ENCODE data around the gene LHX4. TPM values are rescaled to one million over a fixed set of nuclear protein-coding genes. Genes with fewer than 3 reads are reported as not detected.

Gene LHX4
- total RNA-seq, 1 donor from 2014 or later, result 0.36 TPM

DNA sequence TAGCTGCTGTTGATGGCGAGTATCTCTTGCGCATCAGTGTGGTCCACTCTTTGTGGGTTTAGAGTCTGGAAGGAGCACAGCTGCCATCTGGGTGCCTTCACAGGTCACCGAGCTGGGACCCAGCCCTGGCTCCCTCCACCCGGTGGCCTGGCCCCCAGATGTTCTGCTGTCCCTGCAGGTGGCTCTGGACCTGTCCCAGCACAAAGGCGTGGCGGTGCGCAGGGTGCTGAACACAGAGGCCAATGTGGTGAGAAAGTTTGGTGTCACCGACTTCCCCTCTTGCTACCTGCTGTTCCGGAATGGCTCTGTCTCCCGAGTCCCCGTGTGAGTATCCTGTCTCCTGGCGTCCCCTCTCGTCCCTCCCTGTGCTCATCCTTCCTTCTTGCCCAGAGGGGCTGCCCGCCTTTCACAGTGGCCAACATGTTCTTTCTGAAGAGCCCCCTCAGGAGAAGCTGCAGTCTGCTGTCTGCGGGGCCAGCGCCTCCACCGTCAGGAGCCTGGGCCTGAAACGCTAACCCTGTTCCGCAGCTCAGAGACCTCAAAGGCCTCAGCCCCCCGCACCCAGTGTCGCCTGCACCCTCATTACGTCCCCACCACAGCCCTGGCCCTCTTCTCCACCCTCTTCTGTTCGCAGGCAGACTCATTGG is 47.9 kb upstream of the LHX4 start:
- Mint-ChIP-seq H3K4me1 (ENCODE audit: low read depth, unreplicated experiment) (no peaks in the 10 kb centered on the region), H3K4me3 (ENCODE audit: unreplicated experiment) (no peak overlapping the region), H3K27ac (ENCODE audit: unreplicated experiment) (no peak overlapping the region), H3K36me3 (ENCODE audit: low read depth, unreplicated experiment) (peaks cover 17% of the 10 kb centered on the region), H3K9me3 (ENCODE audit: unreplicated experiment) (no peaks in the 10 kb centered on the region), H3K27me3 (ENCODE audit: low read depth, unreplicated experiment) (no peaks in the 10 kb centered on the region)
- Histone ChIP-seq H3K9me3 (ENCODE audit: insufficient read depth, low read depth, low read length) (no peaks in the 10 kb centered on the region), H3K27ac (ENCODE audit: low read depth, low read length) (no peak overlapping the region), H3K9ac (ENCODE audit: low read length) (no peak overlapping the region), H3K4me1 (ENCODE audit: insufficient read depth, low read length) (no peaks in the 10 kb centered on the region), H3K27me3 (ENCODE audit: insufficient read depth, low read length) (no peaks in the 10 kb centered on the region), H3K79me2 (ENCODE audit: insufficient read depth, low read length) (no peaks in the 10 kb centered on the region), H3K36me3 (ENCODE audit: insufficient read depth, low read length) (peaks cover 14% of the 10 kb centered on the region), H4K20me1 (ENCODE audit: insufficient read depth, low read length) (peaks cover 10% of the 10 kb centered on the region), H3K4me2 (ENCODE audit: low read length) (no peak overlapping the region), H2AFZ (ENCODE audit: low read depth, low read length) (no peak overlapping the region), H3K4me3 (ENCODE audit: insufficient read depth, low read depth, low read length) (no peak overlapping the region)
- TF ChIP-seq, protein P1, sequence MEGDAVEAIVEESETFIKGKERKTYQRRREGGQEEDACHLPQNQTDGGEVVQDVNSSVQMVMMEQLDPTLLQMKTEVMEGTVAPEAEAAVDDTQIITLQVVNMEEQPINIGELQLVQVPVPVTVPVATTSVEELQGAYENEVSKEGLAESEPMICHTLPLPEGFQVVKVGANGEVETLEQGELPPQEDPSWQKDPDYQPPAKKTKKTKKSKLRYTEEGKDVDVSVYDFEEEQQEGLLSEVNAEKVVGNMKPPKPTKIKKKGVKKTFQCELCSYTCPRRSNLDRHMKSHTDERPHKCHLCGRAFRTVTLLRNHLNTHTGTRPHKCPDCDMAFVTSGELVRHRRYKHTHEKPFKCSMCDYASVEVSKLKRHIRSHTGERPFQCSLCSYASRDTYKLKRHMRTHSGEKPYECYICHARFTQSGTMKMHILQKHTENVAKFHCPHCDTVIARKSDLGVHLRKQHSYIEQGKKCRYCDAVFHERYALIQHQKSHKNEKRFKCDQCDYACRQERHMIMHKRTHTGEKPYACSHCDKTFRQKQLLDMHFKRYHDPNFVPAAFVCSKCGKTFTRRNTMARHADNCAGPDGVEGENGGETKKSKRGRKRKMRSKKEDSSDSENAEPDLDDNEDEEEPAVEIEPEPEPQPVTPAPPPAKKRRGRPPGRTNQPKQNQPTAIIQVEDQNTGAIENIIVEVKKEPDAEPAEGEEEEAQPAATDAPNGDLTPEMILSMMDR (IDR thresholded peaks at IDR 0.05; ENCODE audit: insufficient read depth, low read depth, low read length), result no peak
- no peak for TF ChIP-seq EZH2 (IDR thresholded peaks at IDR 0.05; ENCODE audit: insufficient read depth, low read length)
- FAIRE-seq (no peak), DNase-seq (ENCODE audit: low read depth) (no peak)

DNA sequence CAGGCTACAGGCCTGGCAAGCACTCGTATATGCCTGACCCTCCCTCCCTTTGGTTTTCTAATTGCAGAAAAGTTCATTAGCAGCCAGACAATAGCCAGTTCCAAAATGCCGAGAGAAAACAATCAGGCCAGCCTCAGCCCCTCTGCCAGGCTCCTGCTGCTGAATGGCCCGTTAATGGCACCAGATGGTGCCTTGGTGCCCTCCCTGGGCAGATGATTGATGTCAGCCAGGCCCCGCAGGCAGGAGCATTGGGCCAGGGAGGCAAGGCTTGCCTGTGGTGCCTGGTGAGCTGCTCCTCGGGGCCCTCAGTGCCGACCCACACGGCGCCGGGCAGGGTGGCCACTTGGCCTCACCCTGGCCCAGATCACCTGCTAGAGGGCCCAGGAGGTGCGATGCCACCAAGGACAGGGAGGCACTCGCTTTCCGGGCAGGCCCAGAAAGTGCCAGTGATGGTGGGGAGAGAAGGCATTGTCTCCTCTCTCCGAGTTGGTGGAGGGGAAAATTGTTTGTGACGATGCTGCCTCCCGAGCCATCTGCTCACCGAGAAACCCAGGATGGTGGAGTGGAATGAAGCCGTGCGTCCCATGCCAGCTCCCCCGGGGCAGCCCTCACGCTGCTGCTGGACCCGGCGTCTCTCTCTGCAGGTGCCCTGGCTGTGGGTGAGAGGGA is 47.3 kb upstream of the LHX4 start:
- TF ChIP-seq, protein P1 (IDR thresholded peaks at IDR 0.05; ENCODE audit: insufficient read depth, low read depth, low read length), result no peak
- TF ChIP-seq EZH2 (IDR thresholded peaks at IDR 0.05; ENCODE audit: insufficient read depth, low read length), result no peak
- Histone ChIP-seq H3K79me2 (ENCODE audit: insufficient read depth, low read length) (no peaks in the 10 kb centered on the region), H3K9me3 (ENCODE audit: insufficient read depth, low read depth, low read length) (no peaks in the 10 kb centered on the region), H3K27ac (ENCODE audit: low read depth, low read length) (no peak overlapping the region), H3K9ac (ENCODE audit: low read length) (no peak overlapping the region), H3K4me1 (ENCODE audit: insufficient read depth, low read length) (no peaks in the 10 kb centered on the region), H3K27me3 (ENCODE audit: insufficient read depth, low read length) (no peaks in the 10 kb centered on the region), H2AFZ (ENCODE audit: low read depth, low read length) (no peak overlapping the region), H3K36me3 (ENCODE audit: insufficient read depth, low read length) (peaks cover 14% of the 10 kb centered on the region), H3K4me2 (ENCODE audit: low read length) (no peak overlapping the region), H3K4me3 (ENCODE audit: insufficient read depth, low read depth, low read length) (no peak overlapping the region), H4K20me1 (ENCODE audit: insufficient read depth, low read length) (peaks cover 12% of the 10 kb centered on the region)
- no peaks in the 10 kb centered on the region for H3K9me3 Mint-ChIP-seq (ENCODE audit: unreplicated experiment)
- DNase-seq (ENCODE audit: low read depth) (no peak), FAIRE-seq (no peak)
- no peak overlapping the region for H3K4me3 Mint-ChIP-seq (ENCODE audit: unreplicated experiment)
- H3K27me3 Mint-ChIP-seq (ENCODE audit: low read depth, unreplicated experiment), result no peaks in the 10 kb centered on the region
- peaks cover 17% of the 10 kb centered on the region for H3K36me3 Mint-ChIP-seq (ENCODE audit: low read depth, unreplicated experiment)
- no peak overlapping the region for H3K27ac Mint-ChIP-seq (ENCODE audit: unreplicated experiment)
- H3K4me1 Mint-ChIP-seq (ENCODE audit: low read depth, unreplicated experiment), result no peaks in the 10 kb centered on the region

DNA sequence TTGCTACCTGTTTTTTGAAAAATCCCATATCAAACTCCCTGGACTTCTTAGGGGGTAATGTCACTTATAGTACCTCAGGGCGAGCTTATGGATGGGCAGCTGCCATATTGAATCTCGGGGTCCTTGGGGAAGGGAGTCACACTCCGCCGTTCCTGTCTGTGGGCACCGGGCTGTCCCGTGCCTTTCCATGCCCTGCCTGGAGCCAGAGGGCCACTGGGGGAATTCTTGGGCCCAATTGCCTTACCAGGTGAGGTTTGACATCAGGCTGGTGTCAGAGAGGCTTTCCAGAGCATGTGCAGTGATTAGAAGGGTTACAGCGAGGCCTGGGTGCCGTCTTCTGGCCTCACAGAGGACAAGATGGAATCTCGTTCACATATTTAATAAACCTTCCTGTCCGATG is 46.6 kb upstream of the LHX4 start:
- Histone ChIP-seq H3K79me2 (ENCODE audit: insufficient read depth, low read length) (no peaks in the 10 kb centered on the region), H3K4me2 (ENCODE audit: low read length) (no peak overlapping the region), H3K36me3 (ENCODE audit: insufficient read depth, low read length) (peaks cover 14% of the 10 kb centered on the region), H3K27me3 (ENCODE audit: insufficient read depth, low read length) (no peaks in the 10 kb centered on the region), H3K9ac (ENCODE audit: low read length) (no peak overlapping the region), H3K4me3 (ENCODE audit: insufficient read depth, low read depth, low read length) (no peak overlapping the region), H4K20me1 (ENCODE audit: insufficient read depth, low read length) (peaks cover 16% of the 10 kb centered on the region), H2AFZ (ENCODE audit: low read depth, low read length) (no peak overlapping the region), H3K4me1 (ENCODE audit: insufficient read depth, low read length) (no peaks in the 10 kb centered on the region), H3K9me3 (ENCODE audit: insufficient read depth, low read depth, low read length) (no peaks in the 10 kb centered on the region), H3K27ac (ENCODE audit: low read depth, low read length) (no peak overlapping the region)
- H3K4me3 Mint-ChIP-seq (ENCODE audit: unreplicated experiment), result no peak overlapping the region
- no peaks in the 10 kb centered on the region for H3K9me3 Mint-ChIP-seq (ENCODE audit: unreplicated experiment)
- H3K27me3 Mint-ChIP-seq (ENCODE audit: low read depth, unreplicated experiment), result no peaks in the 10 kb centered on the region
- no peaks in the 10 kb centered on the region for H3K4me1 Mint-ChIP-seq (ENCODE audit: low read depth, unreplicated experiment)
- H3K36me3 Mint-ChIP-seq (ENCODE audit: low read depth, unreplicated experiment), result peaks cover 17% of the 10 kb centered on the region
- FAIRE-seq (no peak), DNase-seq (ENCODE audit: low read depth) (no peak)
- no peak for TF ChIP-seq EZH2 (IDR thresholded peaks at IDR 0.05; ENCODE audit: insufficient read depth, low read length)
- TF ChIP-seq, protein P1 (IDR thresholded peaks at IDR 0.05; ENCODE audit: insufficient read depth, low read depth, low read length), result no peak
- H3K27ac Mint-ChIP-seq (ENCODE audit: unreplicated experiment), result no peak overlapping the region

Data from astrocyte (in vitro differentiated cells and primary cell).